Trophoblast cell (in vitro differentiated cells and primary cell): ENCODE data around the gene OR7C2.

ENCODE experiments used
- DNase-seq, 2 donors: peaks; one replicate each; pipeline ENCODE4 v3.0.0-alpha.2; 2016
- H2AFZ ChIP-seq: 2 replicates; pipeline ENCODE4 v1.6.1; 2013; ENCODE audit warnings: low read length, moderate library complexity, mild to moderate bottlenecking; ENCODE audit not compliant: insufficient read depth, poor library complexity
- H2AK5ac ChIP-seq: 2 replicates; pipeline ENCODE4 v1.6.1; 2013; ENCODE audit warnings: mild to moderate bottlenecking, low read length
- H2BK120ac ChIP-seq: 2 replicates; pipeline ENCODE4 v1.6.1; 2013; ENCODE audit warnings: low read length, mild to moderate bottlenecking, moderate library complexity; ENCODE audit not compliant: insufficient read depth, poor library complexity
- H2BK12ac ChIP-seq: 2 replicates; pipeline ENCODE4 v1.6.1; 2013; ENCODE audit warnings: mild to moderate bottlenecking, low read length, moderate library complexity
- H2BK5ac ChIP-seq: 2 replicates; pipeline ENCODE4 v1.6.1; 2013; ENCODE audit warnings: low read length, low read depth, moderate library complexity, mild to moderate bottlenecking; ENCODE audit not compliant: poor library complexity
- H3K14ac ChIP-seq: 2 replicates; pipeline ENCODE4 v1.6.1; 2013; ENCODE audit warnings: mild to moderate bottlenecking, low read length
- H3K18ac ChIP-seq: 2 replicates; pipeline ENCODE4 v1.6.1; 2013; ENCODE audit warnings: mild to moderate bottlenecking, low read length
- H3K23ac ChIP-seq: 2 replicates; pipeline ENCODE4 v1.6.1; 2013; ENCODE audit warnings: low read length
- H3K27ac ChIP-seq: 2 replicates; pipeline ENCODE4 v1.5.1; 2013; ENCODE audit warnings: low read depth, mild to moderate bottlenecking, inconsistent platforms, low read length, moderate library complexity
- H3K27me3 ChIP-seq: 2 replicates; pipeline ENCODE4 v1.6.1; 2013; ENCODE audit warnings: inconsistent platforms, mild to moderate bottlenecking, low read length, moderate library complexity; ENCODE audit not compliant: insufficient read depth
- H3K36me3 ChIP-seq, 2 experiments: 1 replicate in 1 of 2; 2 replicates in 1 of 2; pipeline ENCODE4 v1.6.1; 2013; ENCODE audit warnings: low read length in 2 of 2, mild to moderate bottlenecking in 2 of 2, moderate library complexity in 1 of 2; ENCODE audit not compliant: insufficient read depth in 2 of 2, control insufficient read depth in 1 of 2
- H3K4ac ChIP-seq: 2 replicates; pipeline ENCODE4 v1.6.1; 2013; ENCODE audit warnings: low read depth, mild to moderate bottlenecking, low read length, moderate library complexity
- H3K4me1 ChIP-seq, 2 experiments: 1 replicate in 1 of 2; 2 replicates in 1 of 2; pipeline ENCODE4 v1.6.1; 2013; ENCODE audit warnings: low read length in 2 of 2, mild to moderate bottlenecking in 2 of 2, moderate library complexity in 1 of 2; ENCODE audit not compliant: insufficient read depth in 2 of 2, control insufficient read depth in 1 of 2
- H3K4me2 ChIP-seq: 2 replicates; pipeline ENCODE4 v1.6.1; 2013; ENCODE audit warnings: inconsistent platforms, mild to moderate bottlenecking, low read length, moderate library complexity
- H3K4me3 ChIP-seq: 2 replicates; pipeline ENCODE4 v1.5.1; 2013; ENCODE audit warnings: mild to moderate bottlenecking, low read depth, low read length, inconsistent platforms
- H3K79me1 ChIP-seq: one replicate; pipeline ENCODE4 v1.6.1; 2013; ENCODE audit warnings: low read length
- H3K79me2 ChIP-seq: 2 replicates; pipeline ENCODE4 v1.6.1; 2013; ENCODE audit warnings: low read length, mild to moderate bottlenecking; ENCODE audit not compliant: control insufficient read depth, insufficient read depth, poor library complexity
- H3K9ac ChIP-seq: 2 replicates; pipeline ENCODE4 v1.6.1; 2013; ENCODE audit warnings: mild to moderate bottlenecking, low read length
- H3K9me3 ChIP-seq: 2 replicates; pipeline ENCODE4 v1.6.1; 2013; ENCODE audit warnings: low read depth, mild to moderate bottlenecking, control low read depth, inconsistent platforms, low read length; ENCODE audit not compliant: insufficient read depth
- H4K12ac ChIP-seq: 2 replicates; pipeline ENCODE4 v1.6.1; 2013; ENCODE audit warnings: low read depth, mild to moderate bottlenecking, low read length, moderate library complexity
- H4K8ac ChIP-seq: 2 replicates; pipeline ENCODE4 v1.6.1; 2013; ENCODE audit warnings: low read depth, mild to moderate bottlenecking, low read length, moderate library complexity
- H4K91ac ChIP-seq: one replicate; pipeline ENCODE4 v1.6.1; 2013; ENCODE audit warnings: low read depth, mild to moderate bottlenecking, low read length, moderate library complexity
- WGBS: extraction: QIAGEN DNeasy Blood & Tissue Kit; methylation state at CpG from one replicate; pipeline ENCODE4 v1.1.7; 2013; ENCODE audit warnings: missing lambda C conversion rate; ENCODE audit not compliant: insufficient read length, insufficient coverage; ENCODE audit errors: extremely low coverage; 5-methylcytosine and 5-hydroxymethylcytosine counted together

Gene OR7C2

GRCh38 chr19:14974488-14974887 is 33.2 kb downstream of the OR7C2 start:
- peaks cover 7% of the 10 kb centered on the region for H3K9me3 ChIP-seq
- no peaks in the 10 kb centered on the region for H3K4me1 ChIP-seq
- no peak overlapping the region for H3K14ac ChIP-seq
- no peak overlapping the region for H4K8ac ChIP-seq
- H3K18ac ChIP-seq, result no peak overlapping the region
- no peak overlapping the region for H3K27ac ChIP-seq
- no peak overlapping the region for H2BK120ac ChIP-seq
- no peaks in the 10 kb centered on the region for H3K79me1 ChIP-seq
- H2AFZ ChIP-seq, result no peak overlapping the region
- H3K79me2 ChIP-seq, result no peaks in the 10 kb centered on the region
- H3K23ac ChIP-seq, result no peak overlapping the region
- no peak overlapping the region for H4K12ac ChIP-seq
- peaks cover 10% of the 10 kb centered on the region for H3K27me3 ChIP-seq
- H2AK5ac ChIP-seq, result no peak overlapping the region
- no CpG with 5 or more reads among the region's 4 CpGs for WGBS
- no peak overlapping the region for H3K4ac ChIP-seq
- no peaks in the 10 kb centered on the region for H3K36me3 ChIP-seq
- H2BK5ac ChIP-seq, result no peak overlapping the region
- no peak overlapping the region for H3K4me3 ChIP-seq
- H3K9ac ChIP-seq, result no peak overlapping the region
- no peak overlapping the region for H4K91ac ChIP-seq
- DNase-seq, result no peak
- H3K4me2 ChIP-seq, result no peak overlapping the region
- H2BK12ac ChIP-seq, result no peak overlapping the region

DNA sequence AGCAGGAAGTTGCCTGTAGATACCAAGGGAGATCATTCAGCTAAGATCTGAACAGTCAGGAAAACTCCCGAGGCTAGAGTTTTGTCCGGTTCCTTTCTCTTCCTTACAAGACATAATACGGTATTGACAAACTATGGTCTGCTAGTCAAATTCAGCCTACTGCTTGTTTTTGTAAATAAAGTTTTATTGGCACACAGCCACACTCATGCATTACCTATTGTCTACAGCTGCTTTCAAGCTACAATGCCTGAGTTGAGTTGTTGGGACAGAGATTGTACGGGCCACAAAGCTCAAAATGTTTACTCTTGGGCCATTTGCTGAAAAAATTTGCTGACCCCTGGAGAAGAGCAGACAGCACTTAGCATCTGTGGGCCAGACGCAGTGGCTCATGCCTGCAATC is 35.8 kb downstream of the OR7C2 start:
- H3K4me1 ChIP-seq, result peaks cover 0 to 4% of the 10 kb centered on the region in 2 experiments
- H3K79me2 ChIP-seq, result no peaks in the 10 kb centered on the region
- H3K9me3 ChIP-seq, result peaks cover 2% of the 10 kb centered on the region
- no peak overlapping the region for H2BK5ac ChIP-seq
- no peak overlapping the region for H4K8ac ChIP-seq
- WGBS, result no CpG with 5 or more reads among the region's 5 CpGs
- no peak overlapping the region for H4K91ac ChIP-seq
- H2AK5ac ChIP-seq, result no peak overlapping the region
- no peak overlapping the region for H3K9ac ChIP-seq
- no peak overlapping the region for H2BK12ac ChIP-seq
- peaks cover 22% of the 10 kb centered on the region for H3K27me3 ChIP-seq
- no peak overlapping the region for H2AFZ ChIP-seq
- H3K27ac ChIP-seq, result no peak overlapping the region
- no peak overlapping the region for H3K4me2 ChIP-seq
- no peaks in the 10 kb centered on the region for H3K79me1 ChIP-seq
- H3K23ac ChIP-seq, result no peak overlapping the region
- no peak overlapping the region for H3K4ac ChIP-seq
- no peak overlapping the region for H3K14ac ChIP-seq
- no peaks in the 10 kb centered on the region for H3K36me3 ChIP-seq
- DNase-seq, result no peak
- H4K12ac ChIP-seq, result no peak overlapping the region
- H3K4me3 ChIP-seq, result no peak overlapping the region
- no peak overlapping the region for H2BK120ac ChIP-seq
- no peak overlapping the region for H3K18ac ChIP-seq

DNA sequence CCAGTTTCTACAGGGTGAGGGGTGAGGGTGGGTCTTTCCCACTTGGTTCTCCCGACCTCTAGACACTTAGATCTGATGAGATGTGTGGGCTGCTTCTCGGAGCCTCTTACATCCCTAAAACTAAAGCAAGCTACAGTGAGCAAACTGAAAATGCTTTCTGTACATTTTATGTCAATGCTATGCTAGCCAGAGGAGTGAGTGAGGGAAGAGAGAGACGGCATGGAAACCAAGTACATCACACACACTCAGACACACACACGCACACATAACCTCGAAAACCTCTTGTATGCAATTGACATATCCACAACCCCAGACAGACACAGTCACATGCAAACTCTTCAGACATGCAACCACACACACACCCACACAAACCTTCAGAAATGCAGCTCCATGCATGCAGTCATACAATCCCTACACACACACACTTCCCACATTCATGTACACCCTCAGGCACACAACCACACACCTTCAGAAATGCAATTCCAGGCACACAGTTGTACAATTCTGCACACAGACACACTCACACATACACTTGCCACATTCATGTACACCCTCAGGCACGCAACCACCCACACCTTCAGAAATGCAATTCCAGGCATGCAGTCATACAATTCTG is 37.0 kb downstream of the OR7C2 start:
- Histone ChIP-seq H2BK5ac (no peak overlapping the region), H2AK5ac (no peak overlapping the region), H3K4me3 (peak overlapping the region; percentile 29), H3K14ac (no peak overlapping the region), H2BK120ac (no peak overlapping the region), H3K27me3 (peaks cover 22% of the 10 kb centered on the region), H3K9ac (no peak overlapping the region), H2BK12ac (no peak overlapping the region), H3K36me3 (no peaks in the 10 kb centered on the region), H3K18ac (no peak overlapping the region), H3K4me1 (peaks cover 0 to 4% of the 10 kb centered on the region in 2 experiments), H2AFZ (no peak overlapping the region), H3K4ac (no peak overlapping the region), H4K8ac (no peak overlapping the region), H4K91ac (no peak overlapping the region), H3K4me2 (no peak overlapping the region), H3K23ac (no peak overlapping the region), H4K12ac (no peak overlapping the region), H3K27ac (no peak overlapping the region), H3K9me3 (peaks cover 2% of the 10 kb centered on the region), H3K79me1 (no peaks in the 10 kb centered on the region), H3K79me2 (no peaks in the 10 kb centered on the region)
- peak in 1 of 2 donors; percentile 41 for DNase-seq
- no CpG with 5 or more reads among the region's 6 CpGs for WGBS

- no peak within 1 kb of the TSS for H2AK5ac ChIP-seq
- WGBS, result no CpG with 5 or more reads among the region's 84 CpGs
- no peak within 1 kb of the TSS for H3K23ac ChIP-seq
- no peaks in the 10 kb centered on the region for H3K79me2 ChIP-seq
- no peak within 1 kb of the TSS for H3K4ac ChIP-seq
- H3K27ac ChIP-seq, result no peak within 1 kb of the TSS
- H3K27me3 ChIP-seq, result peaks cover 22% of the 10 kb centered on the region
- H2BK12ac ChIP-seq, result no peak within 1 kb of the TSS
- no peak within 1 kb of the TSS for H3K9ac ChIP-seq
- no peak within 1 kb of the TSS for H4K91ac ChIP-seq
- peaks cover 0 to 4% of the 10 kb centered on the region in 2 experiments for H3K4me1 ChIP-seq
- H3K4me3 ChIP-seq, result peak within 1 kb of the TSS; percentile 49
- no peaks in the 10 kb centered on the region for H3K79me1 ChIP-seq
- no peak within 1 kb of the TSS for H4K12ac ChIP-seq
- no peak within 1 kb of the TSS for H4K8ac ChIP-seq
- H3K36me3 ChIP-seq, result no peaks in the 10 kb centered on the region
- H2AFZ ChIP-seq, result no peak within 1 kb of the TSS
- H3K18ac ChIP-seq, result no peak within 1 kb of the TSS
- H3K4me2 ChIP-seq, result peak within 1 kb of the TSS; percentile 59
- no peak within 1 kb of the TSS for H3K14ac ChIP-seq
- H3K9me3 ChIP-seq, result peaks cover 2% of the 10 kb centered on the region
- H2BK120ac ChIP-seq, result no peak within 1 kb of the TSS
- H2BK5ac ChIP-seq, result no peak within 1 kb of the TSS
- peak; percentile 26 to 49 for DNase-seq
Observed at GRCh38 chr19:14979476-14980255, 38.4 kb downstream of the OR7C2 start, which contains the start of gene SLC1A6. Gene SLC1A6 (minus strand): TSS chr19:14979864. CDS start chr19:14972910, 6,954 bp downstream.
